ENCODE results near the gene CDK10. TPM values are rescaled to one million over a fixed set of nuclear protein-coding genes. Genes with fewer than 3 reads are reported as not detected.

The CDK10 gene
- total and polyA plus RNA-seq, 7 donors = 17.8 to 96.0 (median 36.0) TPM

- DNase-seq = no peak
- 95 to 98% methylated on average over 3 of the region's 3 CpGs for WGBS, 2 donors
- Histone ChIP-seq H3K27ac (no peak overlapping the region), H3K36me3 (peaks cover 35 to 90% (median 73%) of the 10 kb centered on the region in 4 donors), H3K4me3 (no peak overlapping the region), H3K4me1 (no peaks in the 10 kb centered on the region), H3K27me3 (no peaks in the 10 kb centered on the region), H3K9me3 (no peaks in the 10 kb centered on the region)
- intact Hi-C loops (cut with DNase I) = no loop called here
- no peak for TF ChIP-seq CTCF (IDR thresholded peaks at IDR 0.05)
- TF ChIP-seq EP300 (IDR thresholded peaks at IDR 0.05) = no peak
- no peak for TF ChIP-seq POLR2A (IDR thresholded peaks at IDR 0.05)
- no peak for TF ChIP-seq POLR2AphosphoS5 (IDR thresholded peaks at IDR 0.05)
Measured at GRCh38 chr16:89736554-89736953, 50.1 kb downstream of the CDK10 start.

GRCh38 chr16:89737341-89738071 is 51.0 kb downstream of the CDK10 start:
- H3K9me3 ChIP-seq = no peaks in the 10 kb centered on the region
- WGBS, 2 donors = 79 to 89% methylated on average over 20 of the region's 20 CpGs
- intact Hi-C loops (cut with DNase I) = no loop called here

DNA sequence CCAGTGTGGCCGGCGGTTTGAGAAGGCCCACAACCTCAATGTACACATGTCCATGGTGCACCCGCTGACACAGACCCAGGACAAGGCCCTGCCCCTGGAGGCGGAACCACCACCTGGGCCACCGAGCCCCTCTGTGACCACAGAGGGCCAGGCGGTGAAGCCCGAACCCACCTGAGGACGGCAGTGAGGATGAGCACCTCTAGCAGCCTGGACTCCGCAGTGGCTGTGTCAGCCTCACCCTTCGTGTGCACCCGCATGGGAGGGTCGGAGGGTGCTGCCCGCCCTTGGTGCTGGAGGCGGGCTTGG is 51.5 kb downstream of the CDK10 start:
- Histone ChIP-seq H3K27ac (no peak overlapping the region), H3K36me3 (peaks cover 35 to 75% (median 63%) of the 10 kb centered on the region in 4 donors), H3K9me3 (no peaks in the 10 kb centered on the region), H3K27me3 (no peaks in the 10 kb centered on the region), H3K4me1 (no peaks in the 10 kb centered on the region), H3K4me3 (no peak overlapping the region)
- TF ChIP-seq EP300 (IDR thresholded peaks at IDR 0.05) (no peak), POLR2A (IDR thresholded peaks at IDR 0.05) (no peak), CTCF (IDR thresholded peaks at IDR 0.05) (no peak), POLR2AphosphoS5 (IDR thresholded peaks at IDR 0.05) (no peak)
- WGBS, 2 donors = 92 to 93% methylated on average over 14 of the region's 14 CpGs
- no peak for DNase-seq
- intact Hi-C loops (cut with DNase I) = no loop called here

More at GRCh38 chr16:89737341-89738071, 51.0 kb downstream of the CDK10 start:
- Histone ChIP-seq H3K27me3 (no peaks in the 10 kb centered on the region), H3K4me3 (no peak overlapping the region), H3K4me1 (no peaks in the 10 kb centered on the region), H3K36me3 (peaks cover 35 to 80% (median 67%) of the 10 kb centered on the region in 4 donors), H3K27ac (no peak overlapping the region)
- no peak for DNase-seq
- TF ChIP-seq POLR2A (IDR thresholded peaks at IDR 0.05) (no peak), POLR2AphosphoS5 (IDR thresholded peaks at IDR 0.05) (no peak), CTCF (IDR thresholded peaks at IDR 0.05) (no peak), EP300 (IDR thresholded peaks at IDR 0.05) (no peak)

DNA sequence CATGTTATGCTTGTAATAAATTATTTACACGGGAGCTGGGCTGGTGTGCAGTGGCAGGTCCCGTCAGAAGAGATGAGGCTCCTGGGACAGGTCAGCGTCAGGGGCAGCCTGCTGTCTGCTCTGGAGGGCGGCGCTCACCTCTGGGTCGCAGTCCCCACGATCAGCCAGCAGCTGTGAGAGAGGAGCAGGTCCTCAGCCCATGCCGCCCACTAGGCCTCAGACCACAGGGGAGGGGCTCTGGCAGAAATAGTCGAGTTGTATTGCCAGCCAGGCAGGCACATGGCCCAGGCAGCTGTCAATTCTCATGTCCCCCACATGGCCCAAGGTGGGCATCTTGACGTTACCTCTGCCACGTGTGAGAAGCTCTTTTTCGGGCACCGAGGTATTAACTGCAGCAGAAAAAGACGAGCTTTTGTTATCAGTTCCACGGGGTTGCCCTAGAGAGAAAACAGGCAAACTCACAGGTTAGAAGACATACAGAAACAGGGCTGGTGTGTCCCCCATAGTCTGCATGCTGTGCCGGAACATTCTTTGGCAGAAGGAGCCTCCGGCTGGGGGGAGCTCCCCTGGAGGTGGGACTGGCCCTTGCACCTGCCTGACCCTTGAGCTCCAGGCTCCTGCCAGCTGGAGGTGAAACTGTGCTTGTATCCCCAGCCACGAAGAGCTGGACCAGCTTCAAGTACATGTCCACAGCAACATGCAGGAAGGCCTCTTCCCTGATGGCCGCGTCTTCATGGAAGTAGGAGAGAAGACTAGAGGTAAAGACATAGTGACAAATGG is 52.2 kb downstream of the CDK10 start:
- Histone ChIP-seq H3K4me1 (no peaks in the 10 kb centered on the region), H3K4me3 (no peak overlapping the region), H3K27ac (no peak overlapping the region), H3K27me3 (no peaks in the 10 kb centered on the region), H3K36me3 (peaks cover 28 to 68% (median 56%) of the 10 kb centered on the region in 4 donors), H3K9me3 (no peaks in the 10 kb centered on the region)
- WGBS, 2 donors = 80 to 87% methylated on average over 20 of the region's 20 CpGs
- intact Hi-C loops (cut with DNase I) = no loop called here
- DNase-seq = no peak
- TF ChIP-seq POLR2AphosphoS5 (IDR thresholded peaks at IDR 0.05) = no peak
- no peak for TF ChIP-seq EP300 (IDR thresholded peaks at IDR 0.05)
- TF ChIP-seq POLR2A (IDR thresholded peaks at IDR 0.05) = no peak
- TF ChIP-seq CTCF (IDR thresholded peaks at IDR 0.05) = no peak
